H9 (cell line): Measurements from ENCODE around the gene PATE1. TPM values are rescaled to one million over a fixed set of nuclear protein-coding genes. Genes with fewer than 3 reads are reported as not detected.

ENCODE experiments used
- DNase-seq: peaks from one replicate; pipeline ENCODE4 v3.0.0-alpha.2; 2017
- H2AFZ ChIP-seq: one replicate; pipeline ENCODE4 v1.6.1; 2013; ENCODE audit warnings: mild to moderate bottlenecking, low read length, control low read depth, moderate library complexity
- H2AK5ac ChIP-seq: 2 replicates; pipeline ENCODE4 v1.6.1; 2013; ENCODE audit warnings: low read length, control low read depth, mixed read lengths; ENCODE audit not compliant: insufficient read length
- H2BK120ac ChIP-seq: one replicate; pipeline ENCODE4 v1.6.1; 2013; ENCODE audit warnings: low read depth, mild to moderate bottlenecking, low read length, control low read depth, inconsistent platforms; ENCODE audit not compliant: poor library complexity, severe bottlenecking
- H2BK12ac ChIP-seq: 2 replicates; pipeline ENCODE4 v1.6.1; 2013; ENCODE audit warnings: low read length, control low read depth, mixed read lengths, low read depth; ENCODE audit not compliant: insufficient read length
- H2BK15ac ChIP-seq: 2 replicates; pipeline ENCODE4 v1.6.1; 2013; ENCODE audit warnings: low read depth, low read length, control low read depth
- H2BK20ac ChIP-seq: one replicate; pipeline ENCODE4 v1.6.1; 2013; ENCODE audit warnings: low read depth, mild to moderate bottlenecking, low read length, control low read depth, inconsistent platforms; ENCODE audit not compliant: poor library complexity, severe bottlenecking
- H2BK5ac ChIP-seq: 2 replicates; pipeline ENCODE4 v1.6.1; 2013; ENCODE audit warnings: low read length, control low read depth, mixed read lengths; ENCODE audit not compliant: insufficient read length
- H3K14ac ChIP-seq: 2 replicates; pipeline ENCODE4 v1.6.1; 2013; ENCODE audit warnings: low read length, control low read depth; ENCODE audit not compliant: insufficient read depth
- H3K18ac ChIP-seq: 2 replicates; pipeline ENCODE4 v1.6.1; 2013; ENCODE audit warnings: low read depth, mild to moderate bottlenecking, mixed read lengths, low read length, control low read depth; ENCODE audit not compliant: insufficient read length
- H3K23ac ChIP-seq: 2 replicates; pipeline ENCODE4 v1.6.1; 2013; ENCODE audit warnings: low read length, control low read depth, mixed read lengths, low read depth; ENCODE audit not compliant: insufficient read length
- H3K23me2 ChIP-seq: 2 replicates; pipeline ENCODE4 v1.6.1; 2013; ENCODE audit warnings: low read depth, mild to moderate bottlenecking, mixed read lengths, low read length, control low read depth; ENCODE audit not compliant: insufficient read length, poor library complexity, severe bottlenecking
- H3K27ac ChIP-seq: 2 replicates; pipeline ENCODE4 v1.5.1; 2013; ENCODE audit warnings: low read length, control low read depth, mixed read lengths, low read depth; ENCODE audit not compliant: insufficient read length
- H3K27me3 ChIP-seq: 2 replicates; pipeline ENCODE4 v1.6.1; 2013; ENCODE audit warnings: low read length, control low read depth, inconsistent platforms; ENCODE audit not compliant: insufficient read depth
- H3K4ac ChIP-seq: 2 replicates; pipeline ENCODE4 v1.6.1; 2013; ENCODE audit warnings: low read depth, mild to moderate bottlenecking, control low read depth, inconsistent platforms, low read length, moderate library complexity
- H3K4me1 ChIP-seq: 2 replicates; pipeline ENCODE4 v1.6.1; 2013; ENCODE audit warnings: low read length, control low read depth, inconsistent platforms; ENCODE audit not compliant: insufficient read depth
- H3K4me2 ChIP-seq: 2 replicates; pipeline ENCODE4 v1.6.1; 2013; ENCODE audit warnings: low read length, control low read depth, mixed read lengths; ENCODE audit not compliant: insufficient read length, insufficient read depth
- H3K56ac ChIP-seq: 2 replicates; pipeline ENCODE4 v1.6.1; 2013; ENCODE audit warnings: low read depth, mild to moderate bottlenecking, mixed read lengths, low read length, control low read depth; ENCODE audit not compliant: insufficient read length
- H3K79me1 ChIP-seq: 2 replicates; pipeline ENCODE4 v1.6.1; 2013; ENCODE audit warnings: low read depth, mild to moderate bottlenecking, moderate library complexity, low read length, control low read depth, inconsistent platforms; ENCODE audit not compliant: insufficient read depth, poor library complexity, severe bottlenecking
- H3K79me2 ChIP-seq: 2 replicates; pipeline ENCODE4 v1.6.1; 2013; ENCODE audit warnings: low read length, control low read depth, inconsistent platforms; ENCODE audit not compliant: insufficient read depth
- H3K9ac ChIP-seq: 2 replicates; pipeline ENCODE4 v1.6.1; 2013; ENCODE audit warnings: low read length, control low read depth, mixed read lengths; ENCODE audit not compliant: insufficient read length; ENCODE audit errors: extremely low read depth
- H3K9me3 ChIP-seq: one replicate; pipeline ENCODE4 v1.6.1; 2013; ENCODE audit warnings: low read depth, low read length, inconsistent platforms; ENCODE audit not compliant: control insufficient read depth
- H3T11ph ChIP-seq: one replicate; pipeline ENCODE4 v1.6.1; 2013; ENCODE audit warnings: mild to moderate bottlenecking, low read length, control low read depth, inconsistent platforms
- H4K20me1 ChIP-seq: one replicate; pipeline ENCODE4 v1.6.1; 2013; ENCODE audit not compliant: control insufficient read depth, insufficient read length, insufficient read depth
- H4K5ac ChIP-seq: 2 replicates; pipeline ENCODE4 v1.6.1; 2013; ENCODE audit warnings: low read depth, mild to moderate bottlenecking, mixed read lengths, low read length, control low read depth; ENCODE audit not compliant: insufficient read length
- H4K8ac ChIP-seq: replicated peaks from 2 replicates; pipeline ENCODE4 v1.6.1; 2013; ENCODE audit warnings: low read length, control low read depth, mixed read lengths, low read depth; ENCODE audit not compliant: insufficient read length
- H4K91ac ChIP-seq: 2 replicates; pipeline ENCODE4 v1.6.1; 2013; ENCODE audit warnings: low read depth, mild to moderate bottlenecking, moderate library complexity, mixed read lengths, low read length, control low read depth; ENCODE audit not compliant: insufficient read length
- H3K27ac Mint-ChIP-seq, 3 experiments: 2 replicates in 2 of 3; 3 replicates in 1 of 3; pipeline ENCODE4 v1.8.0; 2020 to 2021; ENCODE audit warnings: mixed read lengths in 3 of 3, mild to moderate bottlenecking in 1 of 3, moderate library complexity in 1 of 3
- H3K27me3 Mint-ChIP-seq: 2 replicates; pipeline ENCODE4 v1.8.0; 2021; ENCODE audit warnings: low read depth, mild to moderate bottlenecking, moderate library complexity, mixed read lengths
- H3K36me3 Mint-ChIP-seq, 3 experiments: 2 replicates in 2 of 3; 3 replicates in 1 of 3; pipeline ENCODE4 v1.8.0; 2020 to 2021; ENCODE audit warnings: low read depth in 3 of 3, mixed read lengths in 3 of 3; ENCODE audit not compliant: insufficient read depth in 1 of 3
- H3K4me1 Mint-ChIP-seq, 2 experiments: 2 replicates each; pipeline ENCODE4 v1.8.0; 2020; ENCODE audit warnings: mixed read lengths in 2 of 2
- H3K4me3 Mint-ChIP-seq, 2 experiments: 2 replicates in 1 of 2; 3 replicates in 1 of 2; pipeline ENCODE4 v1.8.0; 2020 to 2021; ENCODE audit warnings: mild to moderate bottlenecking in 2 of 2, mixed read lengths in 2 of 2, moderate library complexity in 1 of 2
- H3K9me3 Mint-ChIP-seq, 2 experiments: 2 replicates in 1 of 2; 3 replicates in 1 of 2; pipeline ENCODE4 v1.8.0; 2020; ENCODE audit warnings: mild to moderate bottlenecking in 2 of 2, mixed read lengths in 2 of 2, moderate library complexity in 1 of 2
- WGBS: extraction: QIAGEN DNeasy Blood & Tissue Kit; methylation state at CpG from one replicate; pipeline ENCODE4 v1.1.7; 2013; ENCODE audit warnings: missing lambda C conversion rate, low lambda C conversion rate, mixed read lengths; ENCODE audit not compliant: insufficient read length; ENCODE audit errors: extremely low coverage; 5-methylcytosine and 5-hydroxymethylcytosine counted together
- total RNA-seq: library from RNA; stranded (reverse); gene quantifications from 2 replicates; pipeline ENCODE4 v1.2.1, GENCODE V29; 2021
- TF ChIP-seq, protein P1 (sequence below): fragments of 200-600 bp; sonication (generic); conservative IDR thresholded peaks from 3 replicates; pipeline ENCODE4 v1.8.0; 2021; ENCODE audit warnings: antibody characterized with exemption, mild to moderate bottlenecking

PATE1 gene
- total RNA-seq, 1 experiment from 2014 or later, result not detected

DNA sequence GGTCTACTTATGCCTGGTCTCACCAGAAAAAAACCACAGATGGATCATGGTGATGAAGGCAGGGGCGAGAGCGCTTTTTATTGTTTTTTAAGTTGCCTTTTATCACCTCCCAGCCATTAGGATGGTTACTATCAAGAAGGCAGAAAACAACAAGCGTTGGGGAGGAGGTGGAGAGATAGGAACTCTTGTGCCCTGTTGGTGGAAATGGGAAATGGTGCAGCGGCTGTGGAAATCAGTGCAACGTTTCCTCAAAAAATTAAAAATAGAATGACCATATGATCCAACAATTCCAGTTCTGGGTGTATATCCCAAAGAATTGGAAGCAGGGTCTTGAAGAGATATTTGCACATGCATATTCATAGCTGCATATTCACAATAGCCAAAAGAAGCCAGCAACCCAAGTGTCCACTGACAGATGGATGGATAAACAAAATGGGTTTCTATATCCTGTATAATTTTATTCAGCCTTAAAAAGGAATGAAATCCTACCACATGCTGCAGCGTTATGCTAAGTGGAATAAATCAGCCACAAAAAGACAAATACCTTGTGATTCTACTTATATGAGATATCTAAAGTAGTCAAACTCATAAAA is 45.0 kb upstream of the PATE1 start:
- Histone ChIP-seq H3K4me2 (no peak overlapping the region), H3K9me3 (no peaks in the 10 kb centered on the region), H2BK12ac (no peak overlapping the region), H2AK5ac (no peak overlapping the region), H3K23me2 (no peaks in the 10 kb centered on the region), H3K18ac (no peak overlapping the region), H4K20me1 (no peaks in the 10 kb centered on the region), H2BK5ac (no peak overlapping the region), H3K79me1 (no peaks in the 10 kb centered on the region), H3K4ac (no peak overlapping the region), H3K27me3 (no peaks in the 10 kb centered on the region), H2BK20ac (no peak overlapping the region), H3T11ph (no peak overlapping the region), H2BK15ac (no peak overlapping the region), H3K56ac (no peak overlapping the region), H2BK120ac (no peak overlapping the region), H2AFZ (no peak overlapping the region), H4K91ac (no peak overlapping the region), H3K14ac (no peak overlapping the region), H3K9ac (no peak overlapping the region), H4K8ac (no peak overlapping the region), H3K27ac (no peak overlapping the region), H3K79me2 (no peaks in the 10 kb centered on the region), H3K23ac (no peak overlapping the region), H3K4me1 (no peaks in the 10 kb centered on the region), H4K5ac (no peak overlapping the region)
- H3K9me3 Mint-ChIP-seq, result peaks cover 0 to under 1% of the 10 kb centered on the region in 2 experiments; a peak in 2 of 5 replicates
- H3K27me3 Mint-ChIP-seq, result peaks cover 3% of the 10 kb centered on the region
- no peak overlapping the region for H3K27ac Mint-ChIP-seq
- peaks cover 16% of the 10 kb centered on the region in 2 experiments for H3K4me1 Mint-ChIP-seq
- no CpG with 5 or more reads among the region's 6 CpGs for WGBS
- peaks cover 0 to 2% (median 0%) of the 10 kb centered on the region in 3 experiments; a peak in 4 of 7 replicates for H3K36me3 Mint-ChIP-seq
- TF ChIP-seq, protein P1, sequence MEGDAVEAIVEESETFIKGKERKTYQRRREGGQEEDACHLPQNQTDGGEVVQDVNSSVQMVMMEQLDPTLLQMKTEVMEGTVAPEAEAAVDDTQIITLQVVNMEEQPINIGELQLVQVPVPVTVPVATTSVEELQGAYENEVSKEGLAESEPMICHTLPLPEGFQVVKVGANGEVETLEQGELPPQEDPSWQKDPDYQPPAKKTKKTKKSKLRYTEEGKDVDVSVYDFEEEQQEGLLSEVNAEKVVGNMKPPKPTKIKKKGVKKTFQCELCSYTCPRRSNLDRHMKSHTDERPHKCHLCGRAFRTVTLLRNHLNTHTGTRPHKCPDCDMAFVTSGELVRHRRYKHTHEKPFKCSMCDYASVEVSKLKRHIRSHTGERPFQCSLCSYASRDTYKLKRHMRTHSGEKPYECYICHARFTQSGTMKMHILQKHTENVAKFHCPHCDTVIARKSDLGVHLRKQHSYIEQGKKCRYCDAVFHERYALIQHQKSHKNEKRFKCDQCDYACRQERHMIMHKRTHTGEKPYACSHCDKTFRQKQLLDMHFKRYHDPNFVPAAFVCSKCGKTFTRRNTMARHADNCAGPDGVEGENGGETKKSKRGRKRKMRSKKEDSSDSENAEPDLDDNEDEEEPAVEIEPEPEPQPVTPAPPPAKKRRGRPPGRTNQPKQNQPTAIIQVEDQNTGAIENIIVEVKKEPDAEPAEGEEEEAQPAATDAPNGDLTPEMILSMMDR, result no peak; the same call in 2 of the 3 replicates
- no peak for DNase-seq
- no peak overlapping the region for H3K4me3 Mint-ChIP-seq
